Panc1 (cell line): Measurements from ENCODE around the gene KIF26A. TPM values are rescaled to one million over a fixed set of nuclear protein-coding genes. Genes with fewer than 3 reads are reported as not detected.

Experiments used
- ATAC-seq: fragments of 200-7000 bp; cut with Tn5 transposase; 2 replicates; pipeline ENCODE4 v1.9.1; 2020; ENCODE audit warnings: mild to moderate bottlenecking, moderate library complexity
- BruUV-seq: library from RNA; stranded (reverse); fragments of 400-500 nt; replicated peaks from 2 replicates; lab custom pipeline; 2021; lab: Mats Ljungman, UMichigan
- CTCF ChIA-PET: fragments of 300-600 bp; sonication (Branson Sonifier 250); formaldehyde crosslinking; loops from one replicate; lab custom pipeline; 2022; ENCODE audit warnings: antibody characterized with exemption; lab: Charles Lee
- POLR2A ChIA-PET: fragments of 300-600 bp; sonication (Branson Sonifier 250); formaldehyde crosslinking; loops from one replicate; lab custom pipeline; 2022; ENCODE audit warnings: antibody characterized with exemption; lab: Charles Lee
- DNase-seq: peaks from one replicate; pipeline ENCODE4 v3.0.0-alpha.2; 2010; ENCODE audit warnings: low read depth, low spot score
- H3K27ac ChIP-seq: 2 replicates; pipeline ENCODE4 v1.5.1; 2011; ENCODE audit warnings: mild to moderate bottlenecking, low read length, inconsistent platforms
- H3K27me3 ChIP-seq: fragments of 200-500 bp; sonication (Bioruptor generic); 2 replicates; pipeline ENCODE4 v1.6.0; 2014; ENCODE audit warnings: low read length, inconsistent platforms; ENCODE audit not compliant: control insufficient read depth, insufficient read depth
- H3K36me3 ChIP-seq: fragments of 200-500 bp; sonication (Bioruptor generic); 2 replicates; pipeline ENCODE4 v1.5.1; 2014; ENCODE audit warnings: inconsistent platforms, mild to moderate bottlenecking, low read length, moderate library complexity; ENCODE audit not compliant: control insufficient read depth, insufficient read depth
- H3K4me1 ChIP-seq: 2 replicates; pipeline ENCODE4 v1.5.1; 2011; ENCODE audit warnings: inconsistent platforms, mild to moderate bottlenecking, low read length, moderate library complexity; ENCODE audit not compliant: control insufficient read depth, insufficient read depth
- H3K4me3 ChIP-seq, 2 experiments: 2 replicates each; pipeline ENCODE4 v1.5.1; 2011 to 2012; ENCODE audit warnings: low read depth in 2 of 2, low read length in 2 of 2, mild to moderate bottlenecking in 2 of 2, inconsistent platforms in 1 of 2, moderate library complexity in 1 of 2
- H3K9me3 ChIP-seq: fragments of 200-500 bp; sonication (Bioruptor generic); 2 replicates; pipeline ENCODE4 v1.5.1; 2014; ENCODE audit warnings: low read depth, mild to moderate bottlenecking, inconsistent platforms, low read length, moderate library complexity; ENCODE audit not compliant: control insufficient read depth, insufficient read depth
- POLR2AphosphoS5 ChIP-seq: IDR thresholded peaks from 2 replicates; pipeline ENCODE4 v1.6.1; 2012; ENCODE audit warnings: mild to moderate bottlenecking, low read depth, low read length, moderate library complexity
- SIN3A ChIP-seq: IDR thresholded peaks from 2 replicates; pipeline ENCODE4 v1.6.1; 2012; ENCODE audit warnings: low read depth, mild to moderate bottlenecking, low read length, moderate library complexity, borderline replicate concordance; ENCODE audit not compliant: insufficient read depth
- TCF7L2 ChIP-seq: IDR thresholded peaks from 2 replicates; pipeline ENCODE4 v1.6.1; 2011; ENCODE audit warnings: mild to moderate bottlenecking, low read depth, low read length, inconsistent platforms
- in situ Hi-C: cut with HindIII; loops from 2 replicates; pipeline ENCODE4 v1.10.0; 2016; ENCODE audit warnings: low sequenced_read_pairs, low pct_unique_long_range_greater_than_20kb
- intact Hi-C: fragments of 100-400 bp; cut with micrococcal nuclease; formaldehyde crosslinking; loops from one replicate; pipeline ENCODE4 v1.10.0; 2022; ENCODE audit not compliant: unreplicated experiment
- total RNA-seq: library from RNA; stranded (reverse); gene quantifications from one replicate; pipeline ENCODE4 v1.2.1, GENCODE V29; 2021; ENCODE audit not compliant: unreplicated experiment
- TF ChIP-seq, protein P1 (sequence below): fragments of 450-650 bp; IDR thresholded peaks from 2 replicates; pipeline ENCODE4 v1.5.1; 2017; ENCODE audit warnings: mild to moderate bottlenecking
- TF ChIP-seq, protein P2 (sequence below), 2 experiments: IDR thresholded peaks; 2 replicates each; pipeline ENCODE4 v1.6.1; 2011 to 2012; ENCODE audit warnings: low read depth in 2 of 2, control low read depth in 1 of 2, low read length in 1 of 2, mild to moderate bottlenecking in 1 of 2, moderate library complexity in 1 of 2; ENCODE audit not compliant: insufficient read depth in 1 of 2

The KIF26A gene
- total RNA-seq, 1 experiment from 2014 or later, result 4.4 TPM

DNA sequence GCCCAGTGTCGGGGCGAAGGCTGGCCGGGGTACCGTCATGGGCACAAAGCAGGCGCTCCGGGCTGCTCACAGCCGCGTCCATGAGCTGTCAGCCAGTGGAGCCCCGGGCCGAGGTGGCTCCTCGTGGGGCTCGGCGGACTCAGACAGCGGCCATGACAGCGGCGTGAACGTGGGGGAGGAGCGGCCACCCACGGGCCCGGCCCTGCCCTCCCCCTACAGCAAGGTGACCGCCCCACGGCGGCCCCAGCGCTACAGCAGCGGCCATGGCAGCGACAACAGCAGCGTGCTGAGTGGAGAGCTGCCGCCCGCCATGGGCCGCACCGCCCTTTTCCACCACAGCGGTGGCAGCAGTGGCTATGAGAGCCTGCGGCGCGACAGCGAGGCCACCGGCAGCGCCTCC is 39.0 kb downstream of the KIF26A start:
- intact Hi-C loops, result no loop called here
- BruUV-seq, result no TSS peak
- no peak overlapping the region for H3K27ac ChIP-seq
- DNase-seq (no peak), ATAC-seq (no peak)
- CTCF ChIA-PET, result no interaction called here
- no peaks in the 10 kb centered on the region for H3K4me1 ChIP-seq
- TF ChIP-seq POLR2AphosphoS5, result no peak
- no peak for TF ChIP-seq SIN3A
- TF ChIP-seq, protein P1, sequence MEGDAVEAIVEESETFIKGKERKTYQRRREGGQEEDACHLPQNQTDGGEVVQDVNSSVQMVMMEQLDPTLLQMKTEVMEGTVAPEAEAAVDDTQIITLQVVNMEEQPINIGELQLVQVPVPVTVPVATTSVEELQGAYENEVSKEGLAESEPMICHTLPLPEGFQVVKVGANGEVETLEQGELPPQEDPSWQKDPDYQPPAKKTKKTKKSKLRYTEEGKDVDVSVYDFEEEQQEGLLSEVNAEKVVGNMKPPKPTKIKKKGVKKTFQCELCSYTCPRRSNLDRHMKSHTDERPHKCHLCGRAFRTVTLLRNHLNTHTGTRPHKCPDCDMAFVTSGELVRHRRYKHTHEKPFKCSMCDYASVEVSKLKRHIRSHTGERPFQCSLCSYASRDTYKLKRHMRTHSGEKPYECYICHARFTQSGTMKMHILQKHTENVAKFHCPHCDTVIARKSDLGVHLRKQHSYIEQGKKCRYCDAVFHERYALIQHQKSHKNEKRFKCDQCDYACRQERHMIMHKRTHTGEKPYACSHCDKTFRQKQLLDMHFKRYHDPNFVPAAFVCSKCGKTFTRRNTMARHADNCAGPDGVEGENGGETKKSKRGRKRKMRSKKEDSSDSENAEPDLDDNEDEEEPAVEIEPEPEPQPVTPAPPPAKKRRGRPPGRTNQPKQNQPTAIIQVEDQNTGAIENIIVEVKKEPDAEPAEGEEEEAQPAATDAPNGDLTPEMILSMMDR, result no peak
- TF ChIP-seq TCF7L2, result no peak
- no peaks in the 10 kb centered on the region for H3K9me3 ChIP-seq
- H3K4me3 ChIP-seq, result no peak overlapping the region
- H3K36me3 ChIP-seq, result no peaks in the 10 kb centered on the region
- in situ Hi-C loops, result no loop called here
- H3K27me3 ChIP-seq, result no peaks in the 10 kb centered on the region
- POLR2A ChIA-PET, result no interaction called here

DNA sequence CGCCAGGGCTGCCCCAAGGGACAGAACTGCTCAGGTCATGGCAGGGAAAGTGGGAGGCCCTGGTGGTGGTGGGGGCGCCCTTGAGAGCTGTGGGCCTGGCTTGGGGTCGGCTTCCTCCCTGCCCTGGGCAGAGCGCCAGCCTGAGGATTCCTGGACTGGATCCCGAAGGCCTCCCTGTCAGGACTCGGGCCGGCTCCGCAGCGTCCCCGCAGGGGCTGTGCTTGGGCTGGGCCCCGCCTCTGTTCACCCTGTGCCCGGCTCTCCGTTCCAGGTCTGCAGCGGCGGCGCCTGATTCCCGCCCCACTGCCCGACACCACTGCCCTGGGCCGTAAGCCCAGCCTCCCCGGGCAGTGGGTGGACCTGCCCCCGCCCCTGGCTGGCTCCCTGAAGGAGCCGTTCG is 39.9 kb downstream of the KIF26A start:
- CTCF ChIA-PET, result no interaction called here
- ATAC-seq, result no peak
- TF ChIP-seq, protein P1, result no peak
- TF ChIP-seq TCF7L2 (no peak), POLR2AphosphoS5 (no peak), SIN3A (no peak)
- TF ChIP-seq, protein P2, sequence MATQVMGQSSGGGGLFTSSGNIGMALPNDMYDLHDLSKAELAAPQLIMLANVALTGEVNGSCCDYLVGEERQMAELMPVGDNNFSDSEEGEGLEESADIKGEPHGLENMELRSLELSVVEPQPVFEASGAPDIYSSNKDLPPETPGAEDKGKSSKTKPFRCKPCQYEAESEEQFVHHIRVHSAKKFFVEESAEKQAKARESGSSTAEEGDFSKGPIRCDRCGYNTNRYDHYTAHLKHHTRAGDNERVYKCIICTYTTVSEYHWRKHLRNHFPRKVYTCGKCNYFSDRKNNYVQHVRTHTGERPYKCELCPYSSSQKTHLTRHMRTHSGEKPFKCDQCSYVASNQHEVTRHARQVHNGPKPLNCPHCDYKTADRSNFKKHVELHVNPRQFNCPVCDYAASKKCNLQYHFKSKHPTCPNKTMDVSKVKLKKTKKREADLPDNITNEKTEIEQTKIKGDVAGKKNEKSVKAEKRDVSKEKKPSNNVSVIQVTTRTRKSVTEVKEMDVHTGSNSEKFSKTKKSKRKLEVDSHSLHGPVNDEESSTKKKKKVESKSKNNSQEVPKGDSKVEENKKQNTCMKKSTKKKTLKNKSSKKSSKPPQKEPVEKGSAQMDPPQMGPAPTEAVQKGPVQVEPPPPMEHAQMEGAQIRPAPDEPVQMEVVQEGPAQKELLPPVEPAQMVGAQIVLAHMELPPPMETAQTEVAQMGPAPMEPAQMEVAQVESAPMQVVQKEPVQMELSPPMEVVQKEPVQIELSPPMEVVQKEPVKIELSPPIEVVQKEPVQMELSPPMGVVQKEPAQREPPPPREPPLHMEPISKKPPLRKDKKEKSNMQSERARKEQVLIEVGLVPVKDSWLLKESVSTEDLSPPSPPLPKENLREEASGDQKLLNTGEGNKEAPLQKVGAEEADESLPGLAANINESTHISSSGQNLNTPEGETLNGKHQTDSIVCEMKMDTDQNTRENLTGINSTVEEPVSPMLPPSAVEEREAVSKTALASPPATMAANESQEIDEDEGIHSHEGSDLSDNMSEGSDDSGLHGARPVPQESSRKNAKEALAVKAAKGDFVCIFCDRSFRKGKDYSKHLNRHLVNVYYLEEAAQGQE (IDR thresholded peaks at IDR 0.05; ENCODE audit: insufficient read depth in 1 of 2, low read depth in 2 of 2, low read length in 1 of 2), result no peak

More for the DNA sequence above, 39.9 kb downstream of the KIF26A start:
- no peaks in the 10 kb centered on the region for H3K9me3 ChIP-seq
- no peaks in the 10 kb centered on the region for H3K4me1 ChIP-seq
- no peak for DNase-seq
- POLR2A ChIA-PET, result no interaction called here
- H3K27ac ChIP-seq, result no peak overlapping the region
- in situ Hi-C loops, result no loop called here
- BruUV-seq, result no TSS peak
- no peaks in the 10 kb centered on the region for H3K27me3 ChIP-seq
- H3K4me3 ChIP-seq, result no peak overlapping the region
- no peaks in the 10 kb centered on the region for H3K36me3 ChIP-seq
- intact Hi-C loops, result no loop called here
